Measurements from ENCODE around the gene GOLGA6B. TPM values are rescaled to one million over a fixed set of nuclear protein-coding genes. Genes with fewer than 3 reads are reported as not detected.
"Not testable (repeated sequence)": the region's sequence is repeated elsewhere in the genome, so short reads cannot be mapped to it uniquely, and the experiment has no call there.

GOLGA6B gene
- total RNA-seq, 1 experiment from 2014 or later = 0.33 TPM

- DNase-seq = peak; percentile 74
- not testable (repeated sequence) for H4K91ac ChIP-seq (ENCODE audit: insufficient read length, low read depth, low read length); H3K23ac ChIP-seq (ENCODE audit: insufficient read length, low read depth, low read length); H3K27ac ChIP-seq (ENCODE audit: insufficient read length, low read depth, low read length); H4K8ac ChIP-seq (replicated peaks; ENCODE audit: insufficient read length, low read depth, low read length); H3K4me1 ChIP-seq (ENCODE audit: insufficient read depth, low read length); H3K18ac ChIP-seq (ENCODE audit: insufficient read length, low read depth, low read length); H2BK120ac ChIP-seq (ENCODE audit: low read depth, low read length, poor library complexity, severe bottlenecking); H4K20me1 ChIP-seq (ENCODE audit: control insufficient read depth, insufficient read depth, insufficient read length); H2BK12ac ChIP-seq (ENCODE audit: insufficient read length, low read depth, low read length); H3K4me3 Mint-ChIP-seq; H3K4me1 Mint-ChIP-seq; H3K56ac ChIP-seq (ENCODE audit: insufficient read length, low read depth, low read length); H2BK15ac ChIP-seq (ENCODE audit: low read depth, low read length); H4K5ac ChIP-seq (ENCODE audit: insufficient read length, low read depth, low read length); H2BK5ac ChIP-seq (ENCODE audit: insufficient read length, low read length); H3K36me3 Mint-ChIP-seq (ENCODE audit: insufficient read depth in 1 of 3, low read depth in 3 of 3); H3T11ph ChIP-seq (ENCODE audit: low read length); H3K79me2 ChIP-seq (ENCODE audit: insufficient read depth, low read length); H3K4me2 ChIP-seq (ENCODE audit: insufficient read depth, insufficient read length, low read length); H3K27me3 ChIP-seq (ENCODE audit: insufficient read depth, low read length); H3K4ac ChIP-seq (ENCODE audit: low read depth, low read length); H2AK5ac ChIP-seq (ENCODE audit: insufficient read length, low read length); H3K9me3 Mint-ChIP-seq; H3K9ac ChIP-seq (ENCODE audit: extremely low read depth, insufficient read length, low read length); H2AFZ ChIP-seq (ENCODE audit: low read length); H3K9me3 ChIP-seq (ENCODE audit: control insufficient read depth, low read depth, low read length); H2BK20ac ChIP-seq (ENCODE audit: low read depth, low read length, poor library complexity, severe bottlenecking); H3K79me1 ChIP-seq (ENCODE audit: insufficient read depth, low read depth, low read length, poor library complexity, severe bottlenecking); H3K27me3 Mint-ChIP-seq (ENCODE audit: low read depth); H3K23me2 ChIP-seq (ENCODE audit: insufficient read length, low read depth, low read length, poor library complexity, severe bottlenecking); H3K14ac ChIP-seq (ENCODE audit: insufficient read depth, low read length)
- peak; percentile 64 for TF ChIP-seq CTCF (conservative IDR thresholded peaks at IDR 0.05)
- WGBS (ENCODE audit: extremely low coverage, insufficient read length, low lambda C conversion rate) = no CpG with 5 or more reads among the region's 11 CpGs
- H3K27ac Mint-ChIP-seq = peak overlapping the region in 1 of 3 experiments; percentile 82; a peak in 2 of 7 replicates
Measured at GRCh38 chr15:72628249-72629067, 26.0 kb upstream of the GOLGA6B start.

GRCh38 chr15:72629068-72629570 lies 25.4 kb upstream of the GOLGA6B start:
- H4K91ac ChIP-seq (ENCODE audit: insufficient read length, low read depth, low read length); H4K20me1 ChIP-seq (ENCODE audit: control insufficient read depth, insufficient read depth, insufficient read length); H4K8ac ChIP-seq (replicated peaks; ENCODE audit: insufficient read length, low read depth, low read length); H2BK15ac ChIP-seq (ENCODE audit: low read depth, low read length); H3K4me2 ChIP-seq (ENCODE audit: insufficient read depth, insufficient read length, low read length); H2BK5ac ChIP-seq (ENCODE audit: insufficient read length, low read length); H3K79me2 ChIP-seq (ENCODE audit: insufficient read depth, low read length); DNase-seq; H2BK12ac ChIP-seq (ENCODE audit: insufficient read length, low read depth, low read length); H3K9me3 ChIP-seq (ENCODE audit: control insufficient read depth, low read depth, low read length); H3K18ac ChIP-seq (ENCODE audit: insufficient read length, low read depth, low read length); H3K4me1 ChIP-seq (ENCODE audit: insufficient read depth, low read length); H3T11ph ChIP-seq (ENCODE audit: low read length); H3K9me3 Mint-ChIP-seq; H2BK20ac ChIP-seq (ENCODE audit: low read depth, low read length, poor library complexity, severe bottlenecking); H3K9ac ChIP-seq (ENCODE audit: extremely low read depth, insufficient read length, low read length); H3K56ac ChIP-seq (ENCODE audit: insufficient read length, low read depth, low read length); H3K27me3 ChIP-seq (ENCODE audit: insufficient read depth, low read length); H3K27ac ChIP-seq (ENCODE audit: insufficient read length, low read depth, low read length); H3K4me1 Mint-ChIP-seq; H3K27me3 Mint-ChIP-seq (ENCODE audit: low read depth); H3K36me3 Mint-ChIP-seq (ENCODE audit: insufficient read depth in 1 of 3, low read depth in 3 of 3); H2BK120ac ChIP-seq (ENCODE audit: low read depth, low read length, poor library complexity, severe bottlenecking); H2AFZ ChIP-seq (ENCODE audit: low read length); H2AK5ac ChIP-seq (ENCODE audit: insufficient read length, low read length); H3K4me3 Mint-ChIP-seq; H3K23ac ChIP-seq (ENCODE audit: insufficient read length, low read depth, low read length); H4K5ac ChIP-seq (ENCODE audit: insufficient read length, low read depth, low read length); H3K4ac ChIP-seq (ENCODE audit: low read depth, low read length); H3K23me2 ChIP-seq (ENCODE audit: insufficient read length, low read depth, low read length, poor library complexity, severe bottlenecking); H3K14ac ChIP-seq (ENCODE audit: insufficient read depth, low read length); H3K79me1 ChIP-seq (ENCODE audit: insufficient read depth, low read depth, low read length, poor library complexity, severe bottlenecking): not testable (repeated sequence)
- H3K27ac Mint-ChIP-seq = peak overlapping the region in 1 of 3 experiments; percentile 28; a peak in 1 of 7 replicates
- WGBS (ENCODE audit: extremely low coverage, insufficient read length, low lambda C conversion rate) = no CpG with 5 or more reads among the region's 7 CpGs

Measured in H9 (cell line).